Esophagus squamous epithelium (tissue), 4 donors: Measurements from ENCODE around the gene PKD1.

Experiments used
- CTCF ChIP-seq, 6 experiments: fragments of 450-650 bp in 4 of 6; fragments of 200-600 bp in 2 of 6; sonication (generic) in 2 of 6; IDR thresholded peaks; one replicate each; pipeline ENCODE4 v1.5.1; 2016 to 2019; ENCODE audit warnings: antibody characterized with exemption in 6 of 6, mild to moderate bottlenecking in 4 of 6, moderate library complexity in 4 of 6
- POLR2A ChIP-seq, 4 donors: fragments of 450-650 bp; IDR thresholded peaks; one replicate each; pipeline ENCODE4 v1.6.1; 2017; ENCODE audit warnings: antibody characterized with exemption in 4 of 4, mild to moderate bottlenecking in 4 of 4, moderate library complexity in 3 of 4

- TF ChIP-seq CTCF (IDR thresholded peaks at IDR 0.05) (no peak), POLR2A (IDR thresholded peaks at IDR 0.05) (no peak)
These were observed 44.8 kb upstream of the PKD1 start for GRCh38 chr16:2180461-2180860.
